Stimulated activated CD4-positive, alpha-beta T cell treated with anti-CD3 and anti-CD28 coated beads, TNF-alpha, amount 100 ng/mL, for 1 hour (primary cell): Measurements from ENCODE around the gene SLAMF6.

ENCODE experiments used
- DNase-seq, 3 donors: peaks; one replicate each; pipeline ENCODE4 v3.0.0-alpha.2; 2020; ENCODE audit warnings: low read depth in 3 of 3, low spot score in 1 of 3

Gene SLAMF6

DNA sequence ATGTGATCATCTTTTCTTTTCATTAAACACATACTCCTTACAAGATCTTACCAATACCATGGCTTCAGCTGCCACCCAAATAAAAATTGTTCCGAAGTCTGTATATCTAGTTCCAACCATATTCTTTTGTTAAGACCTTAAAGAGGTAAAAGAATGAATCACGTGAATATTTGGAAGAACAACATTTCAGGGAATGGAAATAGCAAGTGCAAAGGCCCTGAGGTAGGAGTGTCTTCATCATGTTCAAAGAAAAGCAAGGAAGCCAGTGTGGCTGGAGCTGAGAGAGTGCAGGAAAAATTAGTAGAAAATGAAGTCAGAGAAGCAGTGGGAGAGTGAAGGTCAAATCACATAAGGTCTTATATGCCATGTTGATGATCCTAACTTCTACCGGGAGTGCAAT is 50.9 kb downstream of the SLAMF6 start:
- no peak for DNase-seq

DNA sequence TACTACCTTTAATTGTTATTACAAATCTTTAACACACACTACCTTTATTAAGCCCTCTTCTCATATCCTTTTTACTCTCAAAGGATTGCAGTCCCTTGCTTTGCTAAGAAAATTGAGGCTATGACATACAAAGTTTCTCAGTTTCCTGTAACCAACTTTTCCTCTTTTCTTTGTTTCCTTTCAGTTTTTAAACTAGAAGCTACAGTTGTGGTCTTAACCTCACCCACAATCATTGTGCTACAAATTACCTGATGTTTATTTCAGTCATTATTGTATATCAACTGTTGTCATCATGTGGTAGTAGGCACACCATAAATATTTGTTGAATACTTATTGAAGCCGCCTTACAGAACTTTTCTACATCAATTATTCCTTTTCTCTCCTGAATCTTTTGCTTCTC is 51.8 kb downstream of the SLAMF6 start:
- DNase-seq, result no peak

DNA sequence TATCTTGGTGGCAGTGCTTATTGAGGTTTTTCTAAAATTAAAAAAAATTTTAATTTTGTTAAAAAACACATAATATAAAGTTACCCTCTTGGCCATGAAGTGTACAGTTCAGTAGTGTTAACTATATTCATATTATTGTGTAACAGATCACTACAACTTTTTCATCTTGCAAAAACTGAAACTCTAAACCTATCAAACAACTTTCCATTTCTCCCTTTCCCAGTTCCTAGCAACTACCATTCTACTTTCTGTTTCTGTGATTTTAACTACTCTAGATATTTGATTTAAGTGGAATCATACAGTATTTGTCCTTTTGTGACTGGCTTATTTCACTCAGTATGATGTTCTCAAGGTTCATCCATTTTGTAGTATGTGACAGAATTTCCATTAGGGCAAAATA is 55.5 kb downstream of the SLAMF6 start:
- DNase-seq, result no peak

DNA sequence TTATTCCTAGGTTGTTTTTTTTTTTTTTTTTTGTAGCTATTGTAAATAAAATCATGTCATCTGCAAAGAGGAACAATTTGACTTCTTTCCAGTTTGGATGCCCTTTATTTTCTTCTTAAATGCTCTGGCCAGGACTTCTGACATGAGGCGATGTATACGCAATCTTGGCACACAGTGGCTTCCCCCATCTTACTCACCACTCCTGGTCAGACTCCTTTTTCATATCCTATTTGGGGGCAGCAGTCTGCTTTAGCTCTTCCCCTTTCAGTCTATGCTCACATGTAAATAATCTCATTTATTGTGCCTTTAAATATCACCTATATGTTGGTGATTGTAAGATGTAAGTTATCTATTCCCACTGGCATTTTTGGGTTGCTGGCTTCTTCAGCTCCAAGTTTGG is 56.1 kb downstream of the SLAMF6 start:
- no peak for DNase-seq

DNA sequence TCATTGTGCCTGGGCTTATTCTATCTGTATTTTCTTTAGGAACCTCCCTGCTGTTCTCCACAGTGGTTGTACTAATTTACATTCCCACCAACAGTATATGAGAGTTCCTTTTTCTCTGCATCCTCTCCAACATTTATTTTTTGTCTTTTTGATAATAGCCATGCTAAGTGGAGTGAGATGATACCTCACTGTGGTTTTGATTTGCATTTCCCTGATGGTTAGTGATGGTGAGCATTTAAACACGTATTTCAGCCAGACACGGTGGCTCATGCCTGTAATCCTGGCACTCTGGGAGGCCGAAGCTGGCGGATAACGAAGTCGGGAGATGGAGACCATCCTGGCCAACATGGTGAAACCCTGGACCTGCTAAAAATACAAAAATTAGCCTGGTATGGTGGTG is 57.9 kb downstream of the SLAMF6 start:
- DNase-seq, result no peak

DNA sequence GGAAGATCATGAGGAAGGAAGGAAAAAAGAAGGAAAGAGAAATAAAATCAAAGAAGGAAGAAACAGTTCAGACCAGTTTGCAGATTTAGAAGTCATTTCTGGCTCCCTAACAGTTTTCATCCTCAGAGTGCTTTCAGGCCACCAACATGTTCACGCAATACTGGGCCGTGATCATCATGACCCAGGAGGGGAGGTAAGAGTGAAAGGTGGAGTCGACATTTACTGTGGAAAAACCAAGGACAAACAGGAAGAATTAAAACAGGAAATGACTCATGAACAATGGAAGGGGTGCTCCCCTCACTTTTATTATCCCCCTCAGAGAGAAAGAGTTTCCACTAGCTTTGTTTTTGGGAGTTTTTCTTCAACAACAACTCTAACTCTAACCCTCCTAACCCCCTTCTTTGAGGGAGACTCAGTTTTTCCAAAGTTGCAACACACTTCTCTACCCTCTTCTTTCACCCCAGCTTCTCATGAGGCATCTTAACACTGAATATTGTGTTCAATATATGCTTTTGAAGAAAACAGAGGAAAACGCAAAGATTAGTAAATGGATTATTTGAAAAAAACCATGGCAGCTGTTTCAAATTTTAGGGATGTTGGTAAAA is 62.3 kb downstream of the SLAMF6 start:
- DNase-seq, result no peak

DNA sequence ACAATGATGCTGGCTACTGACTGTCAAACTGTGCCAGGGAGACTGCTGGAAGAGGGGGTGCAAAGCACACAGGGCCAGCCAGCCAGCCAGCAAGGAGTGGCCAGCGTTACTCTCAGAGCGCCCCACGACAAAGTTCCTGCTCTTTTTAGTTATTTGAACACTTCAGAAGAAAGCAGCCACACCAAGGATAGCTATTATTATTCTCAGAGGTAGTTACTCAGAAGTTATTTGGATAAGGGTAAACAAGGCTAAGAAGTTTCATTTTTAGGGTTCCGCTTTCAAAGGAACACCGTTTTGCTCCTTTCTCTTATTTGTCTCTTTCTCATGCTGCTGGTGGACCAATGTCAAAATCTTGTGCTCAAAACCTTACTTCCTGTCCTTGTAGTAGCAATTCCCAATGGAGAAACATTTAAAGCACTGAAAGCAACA is 62.8 kb downstream of the SLAMF6 start:
- DNase-seq, result no peak

DNA sequence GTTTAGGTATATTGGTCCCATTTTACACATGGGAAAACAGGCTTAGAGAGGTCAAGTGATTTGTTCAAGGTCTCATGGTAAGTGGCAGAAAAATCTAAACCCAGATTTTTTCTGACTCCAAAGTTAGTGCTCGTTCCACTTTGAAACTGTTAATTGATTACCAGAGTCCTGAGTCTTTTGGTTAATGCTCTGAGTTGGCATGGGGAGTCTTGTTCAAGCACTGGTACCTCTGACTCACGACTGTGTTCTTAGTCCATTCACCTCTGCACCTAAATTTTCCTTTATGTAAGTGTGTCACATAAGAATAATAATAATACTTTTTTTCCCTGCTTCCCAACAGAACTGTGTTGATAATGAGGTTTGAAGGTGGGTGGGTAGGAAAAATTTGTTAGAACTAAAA is 63.4 kb downstream of the SLAMF6 start:
- no peak for DNase-seq

DNA sequence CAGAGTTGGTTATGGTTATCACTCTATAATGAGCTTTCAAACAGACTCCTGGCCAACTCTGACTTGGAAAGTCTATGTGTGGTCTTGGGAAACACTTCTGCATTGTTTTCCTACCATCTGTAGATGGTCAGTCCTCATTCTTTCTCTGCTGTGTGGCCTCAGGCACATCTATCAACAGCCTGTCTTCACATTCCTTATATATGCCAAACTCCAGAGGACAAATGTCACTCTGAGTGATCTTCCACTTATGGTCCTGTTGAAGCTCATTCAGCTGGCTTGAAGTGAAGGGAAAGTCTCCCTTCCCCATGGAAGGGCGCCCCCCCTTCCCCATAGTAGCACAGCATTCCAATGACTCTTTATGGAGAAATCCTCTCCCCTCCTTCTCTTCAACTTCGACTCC is 64.0 kb downstream of the SLAMF6 start:
- no peak for DNase-seq

DNA sequence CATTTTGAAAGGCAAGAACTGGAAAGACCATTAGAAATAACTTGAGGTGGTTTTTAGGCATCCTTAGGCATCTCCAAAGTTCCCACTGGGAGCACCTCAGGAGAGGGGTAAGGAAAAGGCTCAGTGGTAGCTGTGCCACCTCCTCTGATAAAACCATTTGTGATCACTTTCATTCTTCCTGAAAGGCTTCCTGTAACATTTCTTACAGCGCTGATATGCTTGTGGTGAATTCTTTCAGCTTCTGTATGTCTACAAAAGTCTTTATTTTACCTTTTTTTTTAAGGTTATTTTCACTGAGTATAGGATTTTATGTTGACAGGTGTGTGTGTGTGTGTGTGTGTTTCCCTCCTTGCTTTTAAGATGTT is 67.9 kb downstream of the SLAMF6 start:
- no peak for DNase-seq

DNA sequence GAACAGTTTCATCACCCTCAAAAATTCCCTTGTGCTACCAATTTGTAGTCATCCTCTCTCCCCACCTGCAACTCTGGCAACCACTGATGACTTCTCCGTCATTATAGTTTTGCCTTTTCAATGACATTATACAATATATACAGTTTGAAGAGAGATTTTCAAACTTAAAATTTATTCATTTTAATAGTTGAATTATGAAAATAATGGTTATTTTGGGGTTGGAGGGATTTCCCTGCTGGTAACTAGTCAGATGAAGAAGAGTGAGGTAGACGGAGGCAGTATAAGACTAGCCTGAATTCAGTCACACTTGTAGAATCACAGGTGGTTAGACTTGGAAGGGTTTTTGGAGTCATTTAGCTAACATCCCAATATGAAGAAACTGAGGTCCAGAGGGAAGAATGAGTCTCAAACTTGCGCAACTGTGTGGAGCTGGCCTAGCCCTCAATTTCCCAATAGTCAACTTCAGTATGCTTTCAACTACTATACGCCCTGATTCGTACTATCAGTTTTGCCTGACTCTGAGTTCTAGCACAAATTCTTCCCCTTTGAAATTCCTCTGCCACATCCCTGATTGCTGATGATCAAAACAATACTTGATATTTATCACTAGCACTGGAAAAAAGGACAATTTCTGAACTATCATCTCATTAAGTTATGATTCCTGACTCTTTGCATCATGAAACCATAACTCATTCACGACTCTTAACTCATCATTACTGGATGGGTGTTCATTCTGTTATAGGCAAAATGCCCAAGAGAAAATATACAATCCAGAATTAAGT is 68.5 kb downstream of the SLAMF6 start:
- DNase-seq, result no peak

DNA sequence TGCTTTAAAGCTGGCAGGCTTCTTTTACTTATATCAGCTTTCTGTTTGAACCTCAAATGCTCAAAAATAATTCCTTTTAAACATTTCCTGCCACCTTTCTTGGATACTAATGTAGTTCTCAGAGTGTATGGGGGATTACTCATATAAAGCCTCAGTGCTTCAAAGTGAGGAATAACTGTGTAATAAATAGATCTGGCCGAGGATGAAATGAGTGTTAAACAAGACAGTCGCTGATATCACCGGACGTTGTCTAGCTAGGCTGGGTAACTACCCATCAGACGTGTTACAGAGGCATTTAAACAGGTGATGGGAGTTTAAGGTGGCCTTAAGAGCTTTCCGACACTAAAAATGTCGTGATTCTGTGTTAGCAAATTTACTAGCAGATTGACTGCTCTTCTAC is 69.6 kb downstream of the SLAMF6 start:
- DNase-seq, result no peak

DNA sequence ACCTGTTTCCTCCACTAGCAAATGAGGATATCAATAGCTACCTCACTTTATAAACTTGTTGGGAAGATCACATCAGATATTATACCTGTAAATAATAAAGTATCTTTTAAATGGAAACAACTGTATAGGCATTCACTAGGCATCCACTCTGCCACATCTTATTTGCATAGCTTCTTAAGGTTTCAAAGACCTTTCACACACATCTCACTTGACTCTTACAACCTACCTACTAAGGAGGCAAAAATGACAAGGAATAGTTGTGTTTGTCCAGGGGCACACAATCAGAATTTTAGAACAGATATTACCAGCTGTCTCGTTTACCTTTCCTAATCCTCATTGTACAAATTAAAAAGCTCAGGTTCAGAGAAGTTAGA is 71.2 kb downstream of the SLAMF6 start:
- no peak for DNase-seq

DNA sequence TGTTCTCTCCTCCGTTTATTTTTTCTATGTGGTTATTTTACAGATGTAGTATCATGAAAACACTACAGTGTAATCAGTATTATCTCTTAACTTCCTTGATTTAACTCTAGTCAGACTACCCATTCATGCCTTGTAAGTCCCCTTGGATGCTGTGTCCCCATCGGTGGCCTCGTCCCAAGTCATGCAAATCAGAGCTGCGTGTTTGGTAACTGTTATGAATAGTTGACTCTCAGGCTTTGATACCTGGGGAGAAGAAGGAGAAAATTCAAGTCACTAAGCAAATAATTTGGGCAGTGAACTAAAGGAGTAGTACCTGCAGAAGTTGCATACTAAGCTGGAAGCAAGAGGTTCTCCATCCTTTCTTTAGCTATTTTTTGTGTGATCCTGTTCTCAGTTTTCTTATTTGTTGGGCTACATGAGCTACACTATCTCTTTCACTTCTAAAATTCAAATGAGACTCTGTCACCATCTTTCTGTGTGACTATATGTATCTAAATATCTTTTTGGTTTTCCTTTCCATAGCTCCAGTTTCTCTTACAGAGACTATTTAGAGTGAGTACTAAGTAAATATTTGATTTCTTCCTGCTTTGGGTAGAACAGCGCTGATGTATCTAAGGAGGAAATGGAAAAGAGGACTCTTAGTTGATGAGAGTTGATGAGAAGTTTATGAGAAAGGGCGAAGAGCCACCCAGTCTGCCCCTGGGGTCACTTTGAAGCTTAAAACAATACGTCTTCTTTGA is 71.8 kb downstream of the SLAMF6 start:
- no peak for DNase-seq

DNA sequence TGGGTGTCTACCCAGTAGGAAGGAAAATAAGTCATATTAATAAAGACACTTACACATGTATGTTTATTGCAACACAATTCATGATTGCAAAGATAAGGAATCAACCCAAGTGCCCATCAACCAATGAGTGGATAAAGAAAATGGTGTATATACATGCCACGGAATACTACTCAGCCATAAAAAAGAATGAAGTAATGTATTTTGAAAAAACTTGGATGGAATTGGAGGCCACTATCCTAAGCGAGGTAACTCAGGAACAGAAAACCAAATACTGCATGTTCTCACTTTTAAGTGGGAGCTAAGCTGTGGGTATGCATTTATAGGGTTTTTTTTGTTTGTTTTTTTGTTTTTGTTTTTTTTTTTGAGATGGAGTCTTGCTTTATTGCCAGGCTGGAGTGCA is 73.6 kb downstream of the SLAMF6 start:
- DNase-seq, result no peak

DNA sequence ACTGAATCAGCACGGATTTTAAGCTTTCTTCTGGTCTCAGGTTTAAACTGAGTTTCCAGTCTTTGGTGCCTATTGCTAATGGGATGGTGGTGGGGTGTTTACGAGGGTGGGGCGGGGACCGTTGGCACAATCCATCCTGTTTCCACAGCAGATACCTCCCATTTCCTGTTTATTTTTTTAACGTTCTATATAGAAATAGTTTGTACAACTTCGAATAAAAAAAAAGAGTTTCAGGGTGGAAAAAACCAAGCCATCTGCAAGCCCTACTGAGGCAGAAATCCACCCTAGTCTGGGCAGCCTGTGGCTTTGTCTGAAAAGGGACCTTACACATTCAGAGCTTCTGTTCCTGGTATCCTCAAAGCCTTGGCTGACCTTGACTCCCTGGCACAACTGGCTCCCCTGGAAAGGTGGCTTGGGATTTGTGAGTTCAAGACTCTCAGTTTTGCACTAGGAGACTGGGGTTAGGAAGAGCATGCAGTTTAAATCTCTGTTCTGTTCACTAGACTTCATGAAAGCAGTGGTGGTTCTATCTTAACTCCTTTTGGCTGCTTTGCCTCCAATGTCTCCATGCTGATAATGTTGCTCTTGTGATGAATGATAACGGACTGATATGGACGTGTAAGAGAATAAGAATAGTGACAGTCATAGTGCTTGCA is 76.0 kb downstream of the SLAMF6 start:
- DNase-seq, result no peak

DNA sequence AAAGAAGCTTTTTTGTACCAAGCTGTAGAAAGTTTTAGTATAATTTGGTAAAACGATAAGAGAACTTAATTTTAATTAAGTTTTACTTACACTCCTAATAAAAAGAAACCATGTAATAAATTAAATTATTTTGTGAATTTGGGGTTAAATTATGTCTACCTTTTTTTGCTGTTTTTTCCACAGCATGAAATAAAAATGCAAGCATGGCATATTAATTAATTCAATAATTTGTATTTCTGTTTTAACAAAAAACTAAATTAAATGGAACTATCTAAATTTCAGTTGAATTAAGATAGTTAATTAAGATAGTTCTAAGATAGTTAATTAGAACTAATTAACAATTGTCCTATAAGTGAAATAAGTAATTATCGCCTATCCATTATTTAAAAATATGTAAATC is 83.3 kb downstream of the SLAMF6 start:
- no peak for DNase-seq

DNA sequence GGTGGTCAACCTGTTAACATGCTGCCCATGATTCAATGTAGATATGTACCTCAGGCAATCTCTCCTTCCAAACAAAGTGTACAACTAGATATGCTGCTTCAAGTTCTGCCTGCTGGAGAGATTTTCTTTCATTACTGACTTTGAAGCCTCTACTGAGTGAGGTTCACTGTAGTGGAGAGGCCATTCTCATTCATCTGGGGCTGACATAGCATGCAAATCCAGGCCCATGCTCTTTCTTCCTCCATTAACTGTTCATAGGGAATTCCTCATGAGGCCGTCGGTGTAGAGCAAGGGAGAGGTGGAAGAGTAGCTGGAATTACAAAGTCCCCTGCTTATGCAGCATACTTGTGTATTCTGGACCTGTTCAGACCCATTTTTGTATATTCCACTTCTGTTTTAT is 84.1 kb downstream of the SLAMF6 start:
- DNase-seq, result no peak

DNA sequence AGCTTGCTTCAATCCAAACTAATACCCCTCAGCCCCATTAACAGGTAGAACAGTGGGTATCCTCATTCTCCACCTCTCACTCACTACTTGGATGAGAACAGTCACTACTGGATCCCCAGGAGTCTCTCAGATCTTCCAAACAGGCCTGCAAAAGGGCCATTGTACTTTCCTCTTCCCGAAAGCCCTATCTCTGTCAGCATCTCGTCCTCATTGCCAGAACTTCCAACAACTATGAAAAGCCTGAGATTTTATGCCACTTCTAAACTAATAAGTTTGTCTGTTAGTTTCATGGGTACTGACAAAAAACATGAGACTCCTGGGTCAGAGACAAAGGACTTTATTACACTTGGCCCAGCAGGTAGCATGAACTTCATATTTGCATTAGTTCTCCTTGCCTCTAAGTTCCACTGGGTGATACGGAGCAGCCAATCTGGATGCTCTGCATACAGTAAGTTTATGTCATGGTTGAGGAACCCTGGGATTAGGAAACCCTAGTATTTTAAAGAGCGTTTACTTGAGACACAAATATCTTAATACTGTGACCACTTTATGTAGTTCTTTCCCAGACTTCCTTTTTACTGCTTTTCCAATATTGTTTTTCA is 84.6 kb downstream of the SLAMF6 start:
- no peak for DNase-seq

DNA sequence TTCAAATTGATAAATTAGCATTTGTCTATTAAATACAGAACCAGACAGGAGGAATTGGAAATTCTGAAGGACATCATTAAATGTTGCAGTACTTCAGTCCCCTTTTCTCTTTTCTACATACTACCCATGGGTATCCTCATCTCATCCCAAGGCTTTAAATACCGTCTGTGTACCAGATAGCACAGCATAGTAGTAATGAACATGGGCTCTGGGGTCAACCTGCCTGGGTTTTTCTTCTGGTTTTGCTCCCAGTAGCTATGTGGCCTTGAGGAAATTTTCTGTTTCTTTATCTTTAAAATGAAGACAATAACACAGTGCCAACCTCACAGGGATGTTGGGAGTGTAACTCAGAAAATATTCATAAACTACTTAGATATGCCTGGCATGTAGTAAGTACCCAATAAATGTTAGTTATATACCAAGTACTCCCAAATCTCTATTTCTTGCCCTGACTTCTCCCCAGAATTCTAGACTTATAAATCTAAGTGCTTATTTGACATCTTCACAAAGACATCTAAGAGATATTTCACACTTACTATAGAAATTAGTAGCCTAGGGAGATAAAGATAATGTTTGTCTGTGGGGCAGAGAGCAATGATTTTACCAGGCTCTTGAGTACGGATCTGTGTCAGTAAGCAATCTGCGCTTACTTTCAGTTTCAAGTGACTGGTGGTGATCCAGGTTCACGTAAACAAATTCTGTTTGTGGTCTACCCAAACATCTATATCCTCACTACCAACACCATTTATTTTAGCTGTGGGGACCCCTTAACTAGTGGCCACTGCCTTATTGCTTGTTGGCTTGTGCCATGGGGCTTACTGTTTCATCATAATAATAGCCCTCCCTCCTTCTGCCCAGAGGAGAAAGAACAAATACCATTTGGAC is 85.4 kb downstream of the SLAMF6 start:
- no peak for DNase-seq

DNA sequence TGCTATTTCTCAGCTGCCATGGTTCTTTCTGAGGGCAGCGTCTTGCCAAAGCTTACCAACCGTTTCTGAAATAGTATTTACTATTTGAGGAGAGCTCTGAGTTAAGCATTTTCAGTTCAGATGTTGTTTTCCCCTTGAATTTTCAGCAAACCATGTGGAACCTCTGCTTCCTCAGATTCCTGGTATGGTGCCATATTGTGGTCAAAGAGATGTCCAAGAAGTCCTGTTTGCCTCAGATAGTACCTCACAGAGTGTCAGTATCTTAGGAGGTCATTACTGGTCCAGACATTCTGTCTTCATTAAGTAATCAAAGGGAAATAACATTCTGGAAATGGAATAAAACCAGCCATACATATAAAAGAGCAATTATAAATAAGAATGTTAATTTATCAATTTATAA is 86.1 kb downstream of the SLAMF6 start:
- no peak for DNase-seq
